ENCODE data around the gene COPS8. TPM values are rescaled to one million over a fixed set of nuclear protein-coding genes. Genes with fewer than 3 reads are reported as not detected.

Gene COPS8
- total and polyA plus RNA-seq, 2 of the 8 experiments (the other 6 are each of a cell fraction or from before 2014, with no cell fraction given): 59.3 to 67.5 TPM

GRCh38 chr2:237118561-237119155 is 33.0 kb downstream of the COPS8 start:
- Histone ChIP-seq H2AK5ac (ENCODE audit: low read depth, low read length) (no peak overlapping the region), H2BK12ac (ENCODE audit: low read depth, low read length) (no peak overlapping the region), H2AFZ (ENCODE audit: low read length) (no peak overlapping the region), H3K14ac (ENCODE audit: insufficient read length) (no peak overlapping the region), H3K4me3 (ENCODE audit: extremely low read depth in 1 of 4, insufficient read depth in 2 of 4, low read depth in 3 of 4, low read length in 4 of 4) (no peak overlapping the region), H4K8ac (ENCODE audit: extremely low read depth, insufficient read depth, low read length) (no peak overlapping the region), H3K23me2 (ENCODE audit: low read depth, low read length) (no peaks in the 10 kb centered on the region), H3K4me1 (replicated peaks in 1 of 4; ENCODE audit: control insufficient read depth in 3 of 4, insufficient read depth in 4 of 4, low read length in 3 of 4) (no peaks in the 10 kb centered on the region), H3K56ac (replicated peaks; ENCODE audit: insufficient read length, low read depth, low read length) (no peak overlapping the region), H2BK15ac (ENCODE audit: low read length) (no peak overlapping the region), H3K27me3 (replicated peaks in 1 of 4; ENCODE audit: control insufficient read depth in 3 of 4, extremely low read depth in 1 of 4, insufficient read depth in 3 of 4, low read length in 3 of 4) (no peaks in the 10 kb centered on the region), H3K18ac (ENCODE audit: extremely low read depth, low read length) (no peak overlapping the region), H4K91ac (replicated peaks; ENCODE audit: insufficient read length, low read length) (no peak overlapping the region), H4K20me1 (replicated peaks in 1 of 2; ENCODE audit: control insufficient read depth in 1 of 2, insufficient read depth in 2 of 2, low read length in 2 of 2) (no peaks in the 10 kb centered on the region), H3K79me1 (ENCODE audit: low read depth, low read length) (no peaks in the 10 kb centered on the region), H3K9me3 (ENCODE audit: insufficient read depth in 2 of 2, low read depth in 1 of 2, low read length in 1 of 2) (peaks cover 6 to 10% of the 10 kb centered on the region in 2 experiments; a peak in 3 of 4 replicates), H3K4ac (replicated peaks; ENCODE audit: insufficient read length, low read depth, low read length) (no peak overlapping the region), H4K5ac (ENCODE audit: insufficient read length, low read depth, low read length) (no peak overlapping the region), H3K27ac (ENCODE audit: low read depth, low read length) (no peak overlapping the region), H2BK120ac (replicated peaks; ENCODE audit: low read depth, low read length) (no peak overlapping the region), H3K79me2 (ENCODE audit: control insufficient read depth in 1 of 2, insufficient read depth in 2 of 2, low read length in 2 of 2) (no peaks in the 10 kb centered on the region), H3K9ac (replicated peaks in 1 of 4; ENCODE audit: extremely low read depth in 1 of 4, low read depth in 3 of 4, low read length in 3 of 4) (no peak overlapping the region), H3K23ac (ENCODE audit: insufficient read length) (no peak overlapping the region), H3K4me2 (ENCODE audit: insufficient read depth in 1 of 2, low read depth in 2 of 2, low read length in 2 of 2) (no peak overlapping the region), H2BK5ac (ENCODE audit: low read depth, low read length) (no peak overlapping the region), H2BK20ac (ENCODE audit: low read length) (no peak overlapping the region; the same call in 1 of the 2 replicates), H3K36me3 (ENCODE audit: control insufficient read depth in 2 of 4, insufficient read depth in 4 of 4, low read length in 3 of 4) (no peaks in the 10 kb centered on the region)
- DNase-seq (ENCODE audit: low read depth in 1 of 2, low spot score in 2 of 2) (no peak), FAIRE-seq (no peak)
- ChIA-PET CTCF (ENCODE audit: partially characterized antibody) (no interaction called here), POLR2A (ENCODE audit: partially characterized antibody) (interaction anchor here (2.0 kb wide), 1 partner anchor 10 kb away, joined by 7 read pairs; no protein-coding TSS in a partner anchor)
- 96% methylated on average over 6 of the region's 6 CpGs; no CpG with 5 or more reads in 1 of the 2 experiments for WGBS, 2 experiments (ENCODE audit: extremely low coverage in 1 of 2, insufficient coverage in 1 of 2, insufficient read length in 1 of 2, insufficient replicate concordance in 2 of 2, low coverage in 1 of 2, low lambda C conversion rate in 2 of 2, missing lambda C conversion rate in 1 of 2)
- TF ChIP-seq TAF7 (optimal IDR thresholded peaks at IDR 0.05; ENCODE audit: borderline replicate concordance, low read depth, low read length): no peak
- no peak for TF ChIP-seq CHD2 (IDR thresholded peaks at IDR 0.05; ENCODE audit: low read length)
- no peak for TF ChIP-seq POLR2A (IDR thresholded peaks at IDR 0.05; ENCODE audit: control extremely low read depth in 1 of 2, low read depth in 2 of 2, low read length in 2 of 2)
- no peak for TF ChIP-seq SP2 (IDR thresholded peaks at IDR 0.05; ENCODE audit: low read length)
- TF ChIP-seq EZH2 (IDR thresholded peaks at IDR 0.05; ENCODE audit: low read depth, low read length, severe bottlenecking): no peak
- TF ChIP-seq RFX5 (IDR thresholded peaks at IDR 0.05; ENCODE audit: borderline replicate concordance, low read depth, low read length): no peak
- TF ChIP-seq KDM5A (IDR thresholded peaks at IDR 0.05; ENCODE audit: low read length): no peak
- no peak for TF ChIP-seq KDM1A (IDR thresholded peaks at IDR 0.05; ENCODE audit: borderline replicate concordance, low read length)
- TF ChIP-seq RXRA (IDR thresholded peaks at IDR 0.05; ENCODE audit: insufficient read depth, low read depth, low read length): no peak
- no peak for TF ChIP-seq FOSL1 (IDR thresholded peaks at IDR 0.05; ENCODE audit: insufficient read depth, low read depth, low read length)
- no peak for TF ChIP-seq MAX (IDR thresholded peaks at IDR 0.05)
- TF ChIP-seq GABPA (IDR thresholded peaks at IDR 0.05; ENCODE audit: borderline replicate concordance, insufficient read depth, low read length): no peak
- TF ChIP-seq USF2 (IDR thresholded peaks at IDR 0.05; ENCODE audit: low read length): no peak

Data from H1 (cell line).